ENCODE data around the gene KRT5.

DNA sequence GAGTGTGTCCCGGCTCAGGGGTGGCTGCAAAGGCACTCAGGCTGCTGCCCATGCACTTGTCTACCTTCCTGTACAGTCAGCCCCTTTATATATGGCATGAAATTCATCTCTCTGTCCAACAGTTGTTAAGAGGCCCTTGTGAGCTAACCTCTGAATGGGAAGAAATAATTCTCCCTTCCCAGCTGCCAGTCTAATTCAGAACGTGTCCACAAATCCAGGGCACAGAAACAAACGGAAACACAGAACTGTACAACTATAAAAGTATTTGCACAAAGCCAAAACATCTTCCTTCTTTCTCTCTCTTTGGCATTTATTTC lies 849 bp downstream of the KRT5 start:
- TF ChIP-seq EZH2 (IDR thresholded peaks at IDR 0.05; ENCODE audit: insufficient read depth, poor library complexity, severe bottlenecking) (no peak), EZH2phosphoT487 (IDR thresholded peaks at IDR 0.05; ENCODE audit: insufficient read depth, low read depth) (no peak)

All from GM23248 (cell line).